GM21619 (cell line): ENCODE results near the gene CSNK2B.

Experiments used
- ATAC-seq: cut with Tn5 transposase; IDR thresholded peaks from one replicate; pipeline ENCODE4 v1.9.1; 2021; ENCODE audit not compliant: unreplicated experiment

The CSNK2B gene

GRCh38 chr6:31665501-31666336 is at the start of gene CSNK2B:
Gene CSNK2B (plus strand): TSS chr6:31666080. CDS start chr6:31666832, 752 bp downstream.
- peak; percentile 75 for ATAC-seq

DNA sequence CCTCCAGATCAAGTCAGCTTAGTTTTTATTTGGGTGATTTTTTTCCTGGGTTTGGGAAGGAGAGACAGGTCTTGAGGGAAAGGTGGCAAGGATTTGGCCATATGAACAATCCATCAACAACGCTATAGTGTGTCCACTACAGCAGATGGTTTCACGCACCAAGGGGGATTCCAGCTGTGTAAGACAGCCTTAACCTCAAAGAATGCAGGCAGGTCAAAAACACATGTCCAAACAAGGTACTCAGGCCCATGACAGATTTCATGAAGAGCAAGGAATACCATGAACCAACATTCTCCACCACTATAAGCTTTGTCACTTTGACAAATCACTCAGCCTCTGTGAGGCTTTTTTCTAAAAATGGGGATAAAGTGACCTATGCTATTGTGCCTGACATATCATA is 48.9 kb upstream of the CSNK2B start:
- no peak for ATAC-seq

- peak; percentile 71 for ATAC-seq
Observed at GRCh38 chr6:31619805-31620585, 45.9 kb upstream of the CSNK2B start.

DNA sequence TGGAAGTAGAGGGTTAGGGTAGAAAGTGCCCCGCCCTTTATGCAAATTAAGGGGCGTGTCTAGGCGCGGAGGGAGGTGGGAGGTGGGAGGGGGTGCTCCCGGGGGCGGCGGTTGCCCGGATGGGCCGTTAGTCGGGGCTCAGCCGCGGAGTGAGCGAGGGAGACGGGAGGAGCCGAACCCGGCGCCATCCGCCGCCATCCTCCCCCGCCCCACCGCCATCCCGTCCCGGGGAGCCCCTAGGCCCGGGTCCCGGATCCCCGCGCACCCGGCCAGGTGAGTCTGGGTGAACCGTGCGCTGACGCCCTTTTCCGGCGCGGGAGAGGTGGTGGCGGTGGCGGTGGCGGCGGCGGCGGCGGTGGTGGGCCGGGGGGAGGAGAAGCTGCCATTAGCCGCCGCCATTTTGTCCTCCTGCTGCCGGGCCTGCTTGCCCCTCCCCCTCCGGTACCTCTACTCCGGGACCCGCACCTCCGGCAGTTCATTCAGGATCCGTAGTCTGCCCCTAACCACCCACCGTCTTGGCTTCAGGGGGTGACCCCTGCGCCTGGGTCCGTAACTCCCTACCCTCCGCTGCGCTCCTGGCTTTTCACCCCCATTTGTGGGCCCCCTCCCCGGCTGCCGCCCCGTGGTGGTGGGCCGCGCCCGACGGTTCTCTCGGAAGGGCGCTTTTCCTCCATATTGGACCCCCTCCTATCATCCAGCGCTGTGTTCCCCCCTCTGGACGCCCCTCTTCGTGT is 45.1 kb upstream of the CSNK2B start, which contains the start of gene PRRC2A:
Gene PRRC2A (plus strand): TSS at position 130 of the 734 bp plus-strand sequence. CDS start 2,075 bp downstream, outside the sequence.
- ATAC-seq: peak; percentile 47

DNA sequence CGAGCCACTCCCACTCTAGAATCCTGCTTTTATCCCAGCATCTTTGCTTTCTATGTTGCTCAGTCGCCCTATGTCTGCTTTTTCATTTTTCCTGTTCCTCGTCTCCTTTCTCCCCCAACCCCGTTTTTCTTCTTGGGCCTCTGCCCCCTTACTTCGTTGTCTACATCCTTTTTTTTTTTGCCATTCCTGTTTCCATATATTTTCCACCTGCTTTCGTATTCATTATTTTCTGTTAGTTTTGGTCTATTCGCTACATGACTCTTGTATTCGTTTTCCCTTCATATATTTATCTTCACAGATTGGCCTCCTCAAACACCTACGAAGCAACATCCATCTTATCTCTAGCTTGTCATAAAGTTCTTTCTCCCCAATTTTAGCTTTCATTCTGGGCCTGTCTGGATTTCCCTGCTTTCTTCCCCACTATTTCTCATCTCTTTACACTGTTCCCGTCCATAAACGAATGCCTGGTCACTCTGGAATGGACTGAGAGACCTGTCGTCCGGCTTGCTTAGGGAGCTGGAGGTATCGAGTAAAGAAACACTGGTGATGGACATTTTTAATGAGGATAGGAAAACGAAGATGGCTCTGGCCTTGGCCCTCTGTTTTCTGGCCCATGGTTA is 44.5 kb upstream of the CSNK2B start:
- no peak for ATAC-seq

- no peak for ATAC-seq
Observed at GRCh38 chr6:31621991-31622390, 43.9 kb upstream of the CSNK2B start.

DNA sequence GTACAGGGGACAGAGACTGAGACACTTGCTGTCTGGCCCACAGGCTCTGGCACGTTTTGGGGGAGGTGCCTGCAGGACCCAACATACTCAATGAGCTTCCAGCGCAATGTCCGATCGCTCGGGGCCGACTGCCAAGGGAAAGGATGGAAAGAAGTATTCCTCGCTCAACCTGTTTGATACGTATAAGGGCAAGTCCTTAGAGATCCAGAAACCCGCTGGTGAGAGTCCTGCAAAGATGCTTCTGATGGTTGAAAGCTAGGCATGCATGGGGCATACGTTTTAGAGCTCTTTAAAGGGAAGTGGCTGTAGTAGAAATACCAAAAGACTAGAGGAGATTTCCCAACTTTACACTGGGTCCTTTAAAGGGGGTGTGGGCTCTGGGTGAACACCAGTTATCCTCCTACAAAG is 43.2 kb upstream of the CSNK2B start:
- ATAC-seq: no peak

GRCh38 chr6:31624070-31624469 is 41.8 kb upstream of the CSNK2B start:
- ATAC-seq: no peak

- ATAC-seq: no peak
Observed at GRCh38 chr6:31626952-31627351, 38.9 kb upstream of the CSNK2B start.

GRCh38 chr6:31627690-31628287 is 38.1 kb upstream of the CSNK2B start:
- no peak for ATAC-seq

- ATAC-seq: no peak
Observed at GRCh38 chr6:31629014-31629413, 36.9 kb upstream of the CSNK2B start.

DNA sequence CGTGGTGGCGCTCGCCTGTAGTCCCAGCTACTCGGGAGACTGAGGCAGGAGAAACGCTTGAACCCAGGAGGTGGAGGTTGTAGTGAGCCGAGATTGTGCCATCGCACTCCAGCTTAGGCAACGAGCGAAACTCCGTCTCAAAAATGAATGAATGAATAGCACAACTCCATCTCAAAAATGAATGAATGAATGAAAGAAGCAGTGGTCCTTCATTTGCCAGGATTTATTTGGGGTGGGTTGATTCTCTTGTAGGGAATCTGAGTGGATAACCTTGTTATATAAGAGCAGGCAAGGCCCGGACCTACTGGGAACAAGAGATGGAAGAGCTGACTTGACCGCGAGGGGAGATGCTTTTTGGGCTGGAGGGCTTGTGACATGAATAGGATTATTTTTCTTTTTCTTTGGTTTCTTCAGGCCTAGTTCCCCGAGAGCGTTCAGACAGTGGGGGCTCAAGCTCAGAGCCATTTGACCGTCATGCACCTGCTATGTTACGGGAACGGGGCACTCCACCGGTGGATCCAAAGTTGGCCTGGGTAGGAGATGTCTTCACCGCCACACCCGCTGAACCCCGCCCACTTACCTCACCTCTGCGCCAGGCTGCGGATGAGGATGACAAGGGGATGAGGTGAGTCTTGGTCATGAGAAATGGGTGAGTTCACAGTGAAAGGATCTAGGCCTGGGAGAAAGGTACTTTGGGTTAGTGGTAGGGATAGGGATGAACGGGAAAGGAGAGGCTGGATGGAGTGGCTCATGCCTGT is 35.5 kb upstream of the CSNK2B start:
- ATAC-seq: no peak

GRCh38 chr6:31631209-31631608 is 34.7 kb upstream of the CSNK2B start:
- no peak for ATAC-seq

DNA sequence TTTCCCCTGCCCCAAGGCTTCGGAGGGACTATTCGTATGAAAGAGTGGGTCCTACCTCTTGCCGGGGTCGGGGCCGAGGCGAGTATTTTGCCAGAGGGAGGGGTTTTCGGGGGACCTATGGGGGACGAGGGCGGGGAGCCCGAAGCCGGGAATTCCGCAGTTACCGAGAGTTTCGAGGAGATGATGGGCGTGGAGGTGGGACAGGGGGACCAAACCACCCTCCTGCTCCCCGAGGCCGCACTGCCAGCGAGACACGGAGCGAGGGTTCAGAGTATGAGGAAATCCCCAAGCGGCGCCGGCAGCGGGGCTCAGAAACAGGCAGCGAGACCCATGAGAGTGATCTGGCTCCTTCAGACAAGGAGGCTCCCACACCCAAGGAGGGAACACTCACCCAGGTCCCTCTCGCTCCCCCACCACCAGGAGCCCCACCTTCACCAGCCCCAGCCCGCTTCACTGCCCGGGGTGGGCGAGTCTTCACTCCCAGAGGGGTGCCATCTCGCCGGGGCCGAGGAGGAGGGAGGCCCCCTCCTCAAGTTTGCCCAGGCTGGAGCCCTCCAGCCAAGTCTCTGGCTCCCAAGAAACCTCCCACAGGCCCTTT is 34.1 kb upstream of the CSNK2B start:
- ATAC-seq: no peak

DNA sequence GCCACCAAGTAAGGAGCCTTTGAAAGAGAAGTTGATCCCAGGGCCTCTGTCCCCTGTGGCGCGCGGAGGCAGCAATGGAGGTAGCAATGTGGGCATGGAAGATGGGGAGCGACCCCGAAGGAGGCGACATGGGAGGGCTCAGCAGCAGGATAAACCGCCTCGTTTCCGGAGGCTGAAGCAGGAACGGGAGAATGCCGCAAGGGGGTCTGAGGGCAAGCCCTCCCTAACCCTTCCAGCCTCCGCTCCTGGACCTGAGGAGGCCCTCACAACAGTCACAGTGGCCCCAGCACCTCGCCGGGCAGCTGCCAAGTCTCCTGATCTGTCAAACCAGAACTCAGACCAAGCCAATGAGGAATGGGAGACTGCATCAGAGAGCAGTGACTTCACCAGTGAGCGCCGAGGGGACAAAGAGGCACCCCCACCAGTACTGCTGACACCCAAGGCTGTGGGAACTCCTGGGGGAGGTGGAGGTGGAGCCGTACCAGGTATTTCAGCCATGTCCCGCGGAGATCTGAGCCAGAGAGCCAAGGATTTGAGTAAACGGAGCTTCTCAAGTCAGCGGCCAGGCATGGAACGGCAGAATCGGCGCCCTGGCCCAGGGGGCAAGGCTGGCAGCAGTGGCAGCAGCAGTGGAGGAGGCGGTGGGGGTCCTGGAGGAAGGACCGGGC is 33.5 kb upstream of the CSNK2B start:
- no peak for ATAC-seq

DNA sequence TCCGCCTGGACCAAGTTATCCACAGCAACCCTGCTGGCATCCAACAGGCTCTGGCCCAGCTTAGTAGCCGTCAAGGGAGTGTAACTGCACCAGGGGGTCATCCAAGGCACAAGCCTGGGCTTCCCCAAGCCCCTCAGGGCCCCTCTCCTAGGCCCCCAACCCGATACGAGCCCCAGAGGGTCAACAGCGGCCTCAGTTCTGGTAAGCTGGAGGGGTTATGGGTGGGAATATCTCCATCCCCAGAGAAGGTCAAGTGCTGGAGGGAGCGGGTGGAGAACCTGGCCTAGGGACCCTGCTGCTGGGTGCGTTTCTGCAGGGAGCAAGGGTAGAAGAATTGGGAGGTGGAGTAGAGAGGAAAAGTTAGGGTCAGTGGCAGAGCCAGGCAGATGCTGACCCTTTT is 32.4 kb upstream of the CSNK2B start:
- no peak for ATAC-seq

DNA sequence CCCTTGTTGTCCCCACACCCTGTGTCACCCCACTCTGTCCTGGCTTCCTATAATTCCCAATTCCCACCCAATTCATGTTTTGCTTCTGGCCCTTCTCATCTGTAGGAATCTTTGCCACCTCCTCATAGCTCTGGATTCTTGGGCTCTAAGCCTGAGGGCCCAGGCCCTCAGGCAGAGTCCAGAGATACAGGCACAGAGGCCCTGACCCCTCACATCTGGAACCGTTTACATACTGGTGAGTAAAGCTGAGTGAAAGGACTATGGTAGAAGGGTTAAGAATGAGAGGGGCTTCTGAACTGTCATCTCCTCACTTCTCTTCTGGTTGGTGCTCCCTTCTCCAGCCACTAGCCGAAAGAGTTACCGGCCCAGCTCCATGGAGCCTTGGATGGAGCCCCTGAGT is 31.7 kb upstream of the CSNK2B start:
- ATAC-seq: no peak

DNA sequence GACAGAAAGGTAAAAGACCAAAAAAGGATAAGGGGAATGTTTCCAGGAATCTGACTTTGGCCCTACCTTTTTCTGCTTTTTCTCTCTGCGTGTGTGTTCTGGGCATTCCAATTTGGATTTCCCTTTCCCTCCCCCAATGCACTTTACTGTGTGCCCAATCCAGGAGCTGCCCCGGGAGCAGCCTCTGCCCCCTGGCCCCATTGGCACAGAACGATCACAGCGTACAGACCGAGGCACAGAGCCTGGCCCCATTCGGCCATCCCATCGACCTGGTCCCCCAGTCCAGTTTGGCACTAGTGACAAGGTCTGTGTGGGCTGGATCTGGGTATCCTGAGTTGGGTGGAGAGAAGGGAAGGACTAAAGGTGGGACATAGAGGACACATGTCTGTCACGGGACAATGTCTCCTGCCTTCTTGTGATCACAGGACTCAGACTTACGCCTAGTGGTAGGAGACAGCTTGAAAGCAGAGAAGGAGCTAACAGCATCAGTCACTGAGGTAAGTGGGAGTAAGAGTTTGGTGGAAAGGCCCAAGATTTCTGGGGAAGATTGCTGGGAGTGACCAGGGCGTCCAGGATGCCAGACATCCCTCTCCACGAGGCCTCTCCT is 30.8 kb upstream of the CSNK2B start:
- no peak for ATAC-seq
